Nucleus accumbens (tissue), 56 donors: ENCODE measurements around the gene TUBA1A.
"Not testable (repeated sequence)": the region's sequence is repeated elsewhere in the genome, so short reads cannot be mapped to it uniquely, and the experiment has no call there.

Source experiments
- DNase-seq, 56 donors: peaks; one replicate each; lab custom pipeline; 2025; lab: John Stamatoyannopoulos, UW

The TUBA1A gene

DNA sequence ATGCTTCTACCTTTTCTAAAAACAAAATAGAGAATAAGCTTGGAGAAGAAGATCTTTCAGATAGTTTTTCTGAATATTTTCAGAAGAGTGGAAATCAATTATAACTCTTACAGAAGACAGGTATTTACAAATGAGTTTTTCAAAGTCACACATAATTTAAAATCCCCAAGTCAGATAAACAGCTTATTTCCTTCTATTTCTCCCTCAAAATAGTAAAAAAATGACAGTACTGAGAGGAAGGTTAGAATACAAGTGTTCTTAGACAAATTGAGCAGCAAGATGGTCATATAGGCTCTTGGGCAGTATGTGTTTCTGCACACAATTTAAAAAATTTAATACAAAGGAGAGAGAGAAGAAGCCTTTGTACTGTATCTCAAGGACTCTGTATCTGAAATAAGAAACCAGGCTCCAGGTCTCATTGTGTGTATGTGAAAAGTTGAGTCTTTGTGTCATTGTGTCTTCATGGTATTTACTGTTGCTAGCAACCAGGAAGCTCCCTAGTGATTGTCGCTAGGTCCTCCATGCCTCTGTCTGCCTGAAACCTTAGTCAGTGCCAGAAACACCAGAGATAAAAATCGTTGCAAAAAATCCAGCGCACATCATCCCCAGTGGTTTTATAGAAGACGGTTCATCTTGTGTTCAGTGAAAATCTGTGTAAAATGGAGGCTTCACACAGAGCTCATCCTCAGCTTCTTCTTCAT lies 12.9 kb upstream of the TUBA1A start:
- peak in 1 of 56 donors; percentile 14 for DNase-seq

DNA sequence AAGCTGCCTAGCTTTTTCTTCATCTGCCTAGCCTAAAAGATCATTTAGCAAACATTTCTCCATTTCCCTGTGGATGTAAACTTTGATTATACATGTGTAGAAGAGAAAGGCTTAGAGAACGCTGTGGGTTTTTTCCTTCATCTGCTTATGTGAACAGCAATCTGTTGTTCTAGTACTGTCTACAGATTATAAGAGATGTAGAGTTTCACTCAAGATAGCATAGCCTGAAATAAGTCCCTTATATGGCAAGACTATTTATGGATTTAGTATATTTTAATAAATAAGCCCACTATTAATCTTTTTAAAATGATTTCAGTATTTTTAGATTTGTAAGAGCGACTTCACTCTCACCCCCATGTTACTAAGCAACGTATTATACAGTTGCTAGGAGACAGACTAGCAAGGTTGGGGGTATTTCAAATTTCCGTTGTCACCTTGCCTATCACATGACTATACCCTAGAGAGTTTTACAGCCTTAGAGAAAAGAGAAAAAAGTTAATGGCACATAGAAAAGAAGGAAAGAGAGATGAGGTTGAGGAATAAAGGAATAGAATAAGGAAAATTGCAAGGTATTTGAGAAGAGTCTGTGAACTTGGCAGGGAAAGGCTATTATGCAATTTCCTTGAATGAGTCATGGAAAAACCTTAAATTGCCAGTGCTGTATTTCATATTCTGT lies 12.2 kb upstream of the TUBA1A start:
- DNase-seq: peak in 4 of 56 donors; percentile 10 to 23 (median 18)

DNA sequence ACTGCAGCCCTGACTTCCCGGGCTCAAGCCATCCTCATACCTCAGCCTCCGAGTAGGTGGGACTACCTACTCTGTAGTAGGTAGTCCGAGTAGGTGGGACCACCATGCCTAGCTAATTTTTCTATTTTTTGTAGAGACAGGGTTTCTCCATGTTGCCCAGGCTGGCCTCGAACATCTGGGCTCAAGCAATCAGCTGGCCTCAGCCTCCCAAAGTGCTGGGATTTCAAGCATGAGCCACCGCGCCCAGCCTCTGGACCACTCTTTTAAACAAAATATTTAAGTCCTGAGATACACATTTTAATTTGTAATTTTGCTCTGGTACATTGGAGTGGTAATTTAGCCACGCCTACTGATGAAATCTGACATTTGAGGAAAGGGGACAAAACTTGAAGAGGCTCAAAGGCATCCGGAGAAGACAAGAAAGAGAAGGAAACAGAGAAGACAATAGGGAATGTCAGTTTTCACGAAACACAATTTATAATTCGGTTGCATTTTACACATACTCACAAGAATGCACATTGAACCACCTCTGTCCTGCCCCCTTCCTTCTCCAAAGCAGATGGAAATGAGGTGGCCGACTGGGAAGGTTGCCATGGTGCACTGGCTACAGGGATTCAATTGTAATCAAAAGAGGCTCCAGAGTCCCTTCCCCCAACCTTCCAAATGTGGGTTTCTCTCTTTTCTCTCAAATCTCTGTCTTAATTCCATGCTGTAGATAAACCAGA lies 9.7 kb upstream of the TUBA1A start:
- peak in 47 of 56 donors; percentile 25 to 89 (median 58) for DNase-seq

DNA sequence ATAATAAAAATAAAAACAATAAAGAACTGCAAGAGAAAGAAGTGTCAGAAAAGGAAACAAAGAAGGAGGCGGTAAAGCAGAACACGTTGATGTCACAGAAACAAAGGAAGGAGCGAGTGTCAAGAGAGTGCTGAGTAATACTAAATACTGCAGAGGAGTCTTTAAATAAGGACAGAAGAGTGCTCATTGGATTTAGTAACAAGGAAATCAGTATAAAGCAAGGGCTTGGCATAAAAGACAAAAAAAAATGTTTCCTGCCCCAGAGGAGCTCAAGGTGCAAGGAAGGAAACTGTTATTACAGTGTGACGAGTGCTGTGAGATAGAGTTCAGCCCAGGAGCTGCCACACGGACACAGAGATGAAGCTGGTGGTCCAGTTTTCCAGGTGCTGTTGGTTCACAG lies 8.4 kb upstream of the TUBA1A start:
- DNase-seq: no peak

DNA sequence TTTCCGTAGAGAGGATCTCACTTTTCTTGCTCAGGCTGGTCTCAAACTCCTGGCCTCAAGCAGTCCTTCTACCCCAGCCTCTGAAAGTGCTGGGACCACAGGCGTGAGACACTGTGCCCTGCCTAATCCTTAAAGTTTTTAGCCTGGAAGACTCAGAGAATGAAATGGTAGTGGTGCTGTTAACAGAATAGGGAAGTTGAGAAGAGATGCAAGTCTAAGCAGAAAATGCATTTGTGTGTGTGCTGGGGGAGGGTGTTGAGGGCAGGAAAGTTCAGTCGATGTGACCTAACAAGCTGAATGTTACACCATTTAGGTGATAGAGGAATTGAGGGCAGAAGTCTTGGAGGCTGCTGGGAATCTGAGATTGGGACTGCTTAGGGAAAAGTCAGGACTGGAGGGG lies 6.9 kb upstream of the TUBA1A start:
- peak in 1 of 56 donors; percentile 8 for DNase-seq

DNA sequence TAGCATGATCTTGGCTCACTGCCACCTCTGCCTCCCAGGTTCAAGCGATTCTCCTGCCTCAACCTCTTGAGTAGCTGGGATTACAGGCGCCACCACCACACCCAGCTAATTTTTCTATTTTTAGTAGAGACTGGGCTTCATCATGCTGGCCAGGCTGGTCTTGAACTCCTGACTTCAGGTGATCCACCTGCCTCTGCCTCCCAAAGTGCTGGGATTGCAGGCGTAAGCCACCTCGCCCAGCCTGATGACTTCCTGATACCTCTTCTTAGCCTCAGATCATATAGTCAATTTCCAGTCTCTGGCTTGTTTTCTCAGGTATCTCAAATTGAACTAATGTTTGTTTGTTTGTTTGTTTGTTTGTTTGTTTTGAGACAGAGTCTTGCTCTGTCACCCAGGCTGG lies 4.9 kb upstream of the TUBA1A start:
- DNase-seq: not testable (repeated sequence)

DNA sequence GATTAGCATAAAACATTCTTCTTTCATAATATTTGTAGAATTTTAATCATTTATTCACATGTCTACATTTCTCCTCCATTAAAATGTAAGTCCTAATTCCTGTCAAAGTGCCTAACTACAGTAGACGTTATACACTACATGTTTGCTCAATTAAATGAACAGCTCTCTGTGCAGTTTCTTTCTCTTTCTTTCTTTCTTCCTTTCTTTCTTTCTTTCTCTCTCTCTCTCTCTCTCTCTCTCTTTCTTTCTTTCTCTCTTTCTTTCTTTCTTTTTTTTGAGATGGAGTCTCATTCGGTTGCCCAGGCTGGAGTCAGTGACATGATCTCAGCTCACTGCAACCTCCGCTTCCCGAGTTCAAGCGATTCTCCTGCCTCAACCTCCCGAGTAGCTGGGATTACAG lies 2.6 kb upstream of the TUBA1A start:
- DNase-seq: not testable (repeated sequence)

DNA sequence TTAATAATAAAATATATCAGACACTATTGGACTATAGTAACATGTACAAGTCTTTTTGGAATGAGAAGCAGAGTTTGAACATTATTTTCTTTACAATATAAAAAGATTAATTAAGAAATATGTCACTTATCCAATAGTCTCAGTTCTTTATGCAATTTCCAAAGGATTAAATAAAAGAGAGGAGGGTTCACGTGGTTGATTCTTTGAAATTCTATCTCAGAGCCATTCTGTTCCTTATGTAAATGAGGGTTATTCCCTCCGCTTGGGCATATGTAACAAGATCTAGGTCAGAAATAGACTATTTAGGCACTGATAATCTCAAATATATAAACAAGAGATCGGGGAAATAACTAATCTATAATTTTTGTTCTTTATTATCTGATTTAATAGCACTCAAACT lies 2.1 kb upstream of the TUBA1A start:
- DNase-seq: no peak

DNA sequence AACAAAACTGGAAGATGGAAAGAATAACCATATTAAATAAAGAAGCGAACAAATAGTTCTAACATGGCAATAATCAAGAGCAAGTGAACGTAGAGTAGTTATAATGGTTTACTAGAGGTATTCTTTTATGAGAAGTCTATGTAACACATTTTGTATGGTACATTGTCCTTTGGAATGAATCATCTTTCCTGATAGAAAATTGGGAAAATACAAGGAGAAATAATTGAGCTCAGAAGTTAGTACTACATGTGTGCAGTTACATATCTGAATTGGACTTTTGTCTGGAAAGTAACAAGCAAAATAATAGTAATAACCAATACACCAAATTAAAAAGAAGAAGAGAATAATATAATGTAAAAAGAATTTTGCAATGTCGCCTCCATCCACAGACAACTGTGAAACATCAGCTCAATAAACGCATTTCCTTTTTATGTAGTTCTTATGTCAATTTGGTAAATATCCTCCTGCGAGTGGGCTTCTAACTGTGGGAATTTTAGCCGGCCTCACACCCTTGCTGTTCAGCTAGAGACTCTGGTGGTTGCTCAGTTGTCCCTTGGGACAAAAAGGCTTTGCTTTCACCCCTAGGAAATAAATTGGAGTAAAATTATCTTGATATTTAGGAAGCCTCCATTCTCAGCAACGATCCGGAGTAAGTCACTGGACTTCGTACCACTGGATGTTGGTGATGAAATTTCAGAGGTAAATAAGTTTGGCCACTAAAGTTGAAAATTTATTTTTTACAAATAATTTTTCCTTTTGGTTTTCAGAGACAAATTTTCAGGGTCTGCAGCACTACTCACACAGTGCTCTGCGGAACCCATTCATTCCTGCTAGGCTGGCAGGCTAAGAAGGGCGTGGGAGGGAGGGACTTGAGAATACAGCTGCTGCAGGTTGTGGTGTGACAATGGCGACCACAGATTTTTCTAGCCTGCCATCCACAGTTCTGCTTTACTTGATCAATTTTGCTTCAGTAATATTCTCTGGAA lies 1.1 kb upstream of the TUBA1A start:
- peak in 21 of 56 donors; percentile 9 to 56 (median 35) for DNase-seq

DNA sequence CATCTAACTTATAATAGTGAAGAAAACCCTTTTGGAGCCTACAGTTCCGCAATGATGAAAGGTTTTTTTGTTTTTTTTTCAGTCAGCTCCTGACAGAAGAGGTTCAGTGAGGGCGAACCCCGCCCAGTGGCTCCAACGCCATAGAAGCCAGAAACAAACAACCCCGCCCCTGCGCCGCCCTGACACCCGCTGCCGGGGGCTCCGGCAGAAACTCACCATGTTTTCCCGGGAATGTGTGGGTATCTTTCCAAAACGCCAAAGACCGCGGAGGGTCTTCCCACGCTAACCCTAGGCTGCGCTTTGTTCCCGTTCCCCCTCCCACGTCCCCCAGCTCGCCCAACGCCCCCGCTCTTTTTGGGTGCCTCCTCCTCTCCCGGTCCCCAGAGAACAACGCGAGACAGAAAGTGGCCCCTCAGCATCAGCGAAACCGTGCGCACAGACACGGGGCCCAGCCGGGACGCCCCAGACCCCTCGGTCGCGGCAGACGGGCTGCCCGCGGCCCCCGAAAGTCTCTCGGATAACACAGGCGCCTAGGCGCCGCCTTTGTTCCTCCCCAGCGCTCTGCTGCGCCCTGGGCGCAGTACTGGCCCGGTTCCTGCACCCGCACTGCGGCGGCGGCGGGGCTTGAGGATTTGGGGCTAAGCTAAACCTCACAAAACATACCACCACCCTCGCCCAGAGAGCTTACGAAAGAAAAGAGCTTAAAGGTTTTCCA lies 522 bp downstream of the TUBA1A start:
- peak in 52 of 56 donors; percentile 19 to 81 (median 62) for DNase-seq

DNA sequence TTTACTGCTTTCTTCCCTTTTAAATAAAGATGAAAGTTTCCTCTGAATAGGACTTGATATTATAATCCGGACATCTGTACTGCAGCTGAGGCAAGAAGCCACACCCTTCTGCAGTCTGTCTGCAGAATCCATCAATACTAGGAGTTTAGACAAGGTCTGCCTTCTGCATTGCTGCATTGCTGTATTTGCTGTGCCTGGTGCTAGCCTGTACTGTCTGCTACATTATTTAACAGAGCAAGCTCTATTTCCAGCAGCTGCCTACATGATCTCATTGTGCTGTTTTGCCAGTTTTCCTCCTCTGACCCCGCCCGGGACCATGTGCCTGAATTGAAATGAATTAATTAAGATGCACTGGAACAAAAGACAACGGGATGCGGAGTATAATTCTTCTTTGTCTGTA lies 1.7 kb downstream of the TUBA1A start:
- DNase-seq: peak in 53 of 56 donors; percentile 15 to 97 (median 85)

DNA sequence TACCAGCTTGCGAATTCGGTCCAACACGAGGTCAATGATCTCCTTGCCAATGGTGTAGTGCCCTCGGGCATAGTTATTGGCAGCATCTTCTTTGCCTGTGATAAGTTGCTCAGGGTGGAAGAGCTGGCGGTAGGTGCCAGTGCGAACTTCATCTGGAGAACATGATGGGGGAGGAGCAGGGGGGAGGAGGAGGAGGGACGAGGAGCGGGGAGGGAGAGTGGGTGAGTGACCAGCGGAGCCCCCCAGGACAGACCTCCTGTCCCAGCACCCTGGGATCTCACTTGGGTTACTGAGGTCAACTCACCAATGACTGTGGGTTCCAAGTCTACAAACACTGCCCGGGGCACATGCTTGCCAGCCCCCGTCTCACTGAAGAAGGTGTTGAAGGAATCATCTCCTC lies 2.6 kb downstream of the TUBA1A start:
- DNase-seq: peak in 5 of 56 donors; percentile 4 to 24 (median 14)

DNA sequence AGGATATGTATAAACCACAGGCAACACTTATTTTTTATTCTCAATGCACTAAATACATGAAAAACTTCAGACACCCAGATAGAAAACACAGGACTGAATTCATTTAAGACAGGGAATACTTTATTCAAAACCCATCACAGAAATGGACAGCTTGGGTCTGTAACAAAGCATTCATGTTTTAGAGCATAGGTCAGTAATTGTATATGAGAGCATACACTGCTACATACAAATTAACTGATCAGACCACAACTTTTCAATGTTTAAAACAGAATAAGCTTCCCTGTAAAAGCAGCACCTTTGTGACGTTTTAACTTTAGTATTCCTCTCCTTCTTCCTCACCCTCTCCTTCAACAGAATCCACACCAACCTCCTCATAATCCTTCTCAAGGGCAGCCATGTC lies 4.2 kb downstream of the TUBA1A start:
- DNase-seq: not testable (repeated sequence)

DNA sequence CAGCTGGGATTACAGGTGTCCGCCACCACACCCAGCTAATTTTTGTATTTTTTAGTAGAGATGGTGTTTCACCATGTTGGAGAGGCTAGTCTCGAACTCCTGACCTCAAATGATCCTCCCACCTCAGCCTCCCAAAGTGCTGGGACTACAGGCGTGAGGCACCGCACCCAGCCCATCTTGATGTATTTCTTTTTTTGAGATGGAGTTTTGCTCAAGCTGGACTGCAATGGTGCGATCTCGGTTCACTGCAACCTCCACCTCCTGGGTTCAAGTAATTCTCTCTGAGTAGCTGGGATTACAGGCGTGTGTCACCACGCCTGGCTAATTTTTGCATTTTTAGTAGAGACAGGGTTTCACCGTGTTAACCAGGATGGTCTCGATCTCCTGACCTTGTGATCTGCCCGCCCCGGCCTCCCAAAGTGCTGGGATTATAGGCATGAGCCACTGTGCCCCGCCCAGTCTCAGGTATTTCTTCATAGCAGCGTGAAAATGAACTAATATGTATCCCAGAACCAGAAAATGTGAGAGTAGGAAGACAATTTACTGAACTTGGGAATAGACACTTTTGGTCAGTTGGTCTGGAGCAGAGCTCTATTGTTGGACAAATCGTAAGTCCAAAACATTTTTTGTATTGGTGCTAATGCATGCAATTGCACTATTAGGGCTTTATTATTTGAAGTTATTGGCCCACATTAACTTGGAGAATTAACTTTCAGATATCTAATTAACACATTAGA lies 5.5 kb downstream of the TUBA1A start:
- DNase-seq: not testable (repeated sequence)

DNA sequence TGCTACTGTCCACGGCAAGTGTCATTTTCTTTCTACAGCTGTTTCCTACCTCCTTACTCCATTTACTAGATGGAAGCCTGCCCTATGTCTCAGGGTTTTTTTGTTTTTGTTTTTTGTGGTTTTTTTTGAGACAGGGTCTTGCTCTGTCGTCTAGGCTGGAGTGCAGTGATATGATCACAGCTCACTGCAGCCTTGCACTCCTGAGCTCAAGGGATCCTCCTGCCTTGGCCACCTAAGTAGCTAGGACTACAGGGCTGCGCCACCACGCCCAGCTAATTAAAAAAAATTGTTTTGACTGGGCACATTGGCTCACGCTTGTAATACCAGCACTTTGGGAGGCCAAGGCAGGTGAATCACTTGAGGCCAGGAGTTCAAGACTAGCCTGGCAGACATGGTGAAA lies 14.7 kb downstream of the TUBA1A start:
- DNase-seq: no peak

DNA sequence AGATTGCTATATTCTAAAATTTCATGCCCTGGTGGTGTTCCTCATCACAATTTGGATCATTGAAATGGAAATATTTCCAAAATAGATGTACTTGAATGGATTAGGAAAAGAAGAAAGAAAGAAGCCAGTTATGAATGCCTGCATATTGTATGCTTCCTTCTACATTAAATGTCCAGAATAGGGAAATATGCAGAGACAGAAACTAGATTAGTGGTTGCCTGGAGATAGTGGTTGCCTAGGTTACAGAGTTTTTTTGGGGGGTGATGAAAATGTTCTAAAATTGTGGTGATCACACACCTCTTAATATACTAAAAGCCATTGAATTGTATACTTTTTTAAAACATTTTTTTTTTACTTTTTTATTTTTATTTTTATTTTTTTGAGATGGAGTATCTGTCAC lies 18.0 kb downstream of the TUBA1A start:
- no peak for DNase-seq

DNA sequence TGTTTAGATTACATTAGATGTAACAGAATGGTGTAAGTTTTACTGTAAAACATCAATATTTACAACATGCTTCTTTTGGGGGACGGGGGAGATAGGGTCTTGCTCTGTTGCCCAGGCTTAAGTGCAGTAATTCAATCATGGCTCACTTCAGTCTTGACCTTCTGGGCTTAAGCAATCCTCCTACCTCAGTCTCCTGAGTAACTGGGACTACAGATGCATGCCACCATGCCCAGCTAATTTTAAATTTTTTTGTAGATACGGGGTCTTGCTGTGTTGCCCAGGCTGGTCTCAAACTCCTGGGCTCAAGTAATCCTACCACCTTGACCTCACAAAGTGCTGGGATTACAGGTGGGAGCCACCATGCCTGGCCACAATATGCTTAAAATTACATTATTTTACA lies 23.8 kb downstream of the TUBA1A start:
- no peak for DNase-seq

DNA sequence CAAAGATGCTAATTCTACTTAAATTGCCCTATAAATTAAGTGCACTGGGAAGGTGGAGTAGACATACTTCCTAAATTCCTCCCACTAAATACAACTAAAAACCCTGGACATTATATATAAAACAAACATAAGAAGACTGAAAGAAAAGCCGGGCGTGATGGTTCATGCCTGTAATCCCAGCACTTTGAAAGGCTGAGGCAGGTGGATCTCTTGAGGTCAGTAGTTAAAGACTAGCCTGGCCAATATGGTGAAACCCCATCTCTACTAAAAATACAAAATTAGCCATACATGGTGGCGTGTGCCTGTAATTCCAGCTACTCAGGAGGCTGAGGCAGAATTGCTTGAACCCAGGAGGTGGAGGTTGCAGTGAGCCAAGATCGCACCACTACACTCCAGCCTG lies 27.0 kb downstream of the TUBA1A start:
- DNase-seq: not testable (repeated sequence)
